IMR-90 (cell line): ENCODE data around the gene BCAS3.

ENCODE experiments used
- BHLHE40 ChIP-seq: fragments of 150-350 bp; IDR thresholded peaks from 2 replicates; pipeline ENCODE4 v1.6.1; 2016; ENCODE audit warnings: mild to moderate bottlenecking, low read depth, low read length
- CTCF ChIP-seq: conservative IDR thresholded peaks from 2 replicates; pipeline ENCODE4 v1.5.1; 2012; ENCODE audit warnings: mild to moderate bottlenecking, low read depth, low read length, improper control_type of control experiment
- MAZ ChIP-seq: IDR thresholded peaks from 2 replicates; pipeline ENCODE4 v1.6.1; 2012; ENCODE audit warnings: low read depth, mild to moderate bottlenecking, low read length, improper control_type of control experiment, moderate library complexity, borderline replicate concordance
- MXI1 ChIP-seq: IDR thresholded peaks from 2 replicates; pipeline ENCODE4 v1.6.1; 2012; ENCODE audit warnings: low read depth, mild to moderate bottlenecking, low read length, moderate library complexity, borderline replicate concordance
- POLR2A ChIP-seq: IDR thresholded peaks from 2 replicates; pipeline ENCODE4 v1.6.1; 2012; ENCODE audit warnings: mild to moderate bottlenecking, low read depth, low read length
- RAD21 ChIP-seq: IDR thresholded peaks from 2 replicates; pipeline ENCODE4 v1.6.1; 2012; ENCODE audit warnings: low read length, improper control_type of control experiment
- RCOR1 ChIP-seq: IDR thresholded peaks from 2 replicates; pipeline ENCODE4 v1.6.1; 2012; ENCODE audit warnings: mild to moderate bottlenecking, low read length, improper control_type of control experiment; ENCODE audit not compliant: insufficient replicate concordance
- RFX5 ChIP-seq: IDR thresholded peaks from 2 replicates; pipeline ENCODE4 v1.8.0; 2012; ENCODE audit warnings: low read depth, mild to moderate bottlenecking, low read length, moderate library complexity
- SMC3 ChIP-seq: fragments of 150-350 bp; IDR thresholded peaks from 2 replicates; pipeline ENCODE4 v1.6.1; 2016; ENCODE audit warnings: low read depth, mild to moderate bottlenecking, antibody characterized with exemption, low read length, moderate library complexity
- USF2 ChIP-seq: fragments of 150-350 bp; IDR thresholded peaks from 2 replicates; pipeline ENCODE4 v1.6.1; 2017; ENCODE audit warnings: mild to moderate bottlenecking, antibody characterized with exemption, low read length, low read depth

DNA sequence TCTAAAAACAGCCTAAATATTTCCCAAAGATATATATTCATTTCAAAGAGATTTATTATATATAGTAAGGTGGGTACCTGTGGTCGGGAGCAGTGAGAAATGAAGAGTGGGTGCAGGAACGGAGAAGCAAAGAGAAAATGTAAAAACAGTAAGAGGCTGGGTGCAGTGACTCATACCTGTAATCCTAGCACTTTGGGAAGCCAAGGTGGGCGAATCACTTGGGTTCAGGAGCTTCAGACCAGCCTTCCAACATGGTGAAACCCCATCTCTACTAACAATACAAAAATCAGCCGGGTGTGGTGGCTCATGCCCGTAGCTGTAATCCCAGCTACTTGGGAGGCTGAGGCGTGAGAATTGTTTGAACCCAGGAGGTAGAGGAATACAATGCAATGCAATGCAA lies 257.1 kb downstream of the BCAS3 start:
- no peak for TF ChIP-seq POLR2A
- TF ChIP-seq BHLHE40: no peak
- no peak for TF ChIP-seq CTCF
- no peak for TF ChIP-seq MXI1
- TF ChIP-seq MAZ: no peak
- TF ChIP-seq RAD21: no peak
- TF ChIP-seq RFX5: no peak
- no peak for TF ChIP-seq USF2
- TF ChIP-seq SMC3: no peak
- TF ChIP-seq RCOR1: no peak
